ENCODE data around the gene GPR143.

Gene GPR143

GRCh38 chrX:9767375-9767774, 1.7 kb upstream of the GPR143 start:
- no peak for DNase-seq

- no peak for DNase-seq
Measured at GRCh38 chrX:9765072-9765736, 443 bp downstream of the GPR143 start.

- no peak for DNase-seq
Measured at GRCh38 chrX:9759337-9759736, 6.3 kb downstream of the GPR143 start.

GRCh38 chrX:9758021-9758638, 7.5 kb downstream of the GPR143 start:
- DNase-seq, result no peak

- no peak for DNase-seq
Measured at GRCh38 chrX:9757366-9757765, 8.3 kb downstream of the GPR143 start.

GRCh38 chrX:9749146-9749692, 16.4 kb downstream of the GPR143 start:
- no peak for DNase-seq

- DNase-seq, result no peak
Measured at GRCh38 chrX:9747644-9748043, 18.0 kb downstream of the GPR143 start.

- no peak for DNase-seq
Measured at GRCh38 chrX:9746148-9746888, 19.3 kb downstream of the GPR143 start.

GRCh38 chrX:9745417-9746115, 20.1 kb downstream of the GPR143 start:
- DNase-seq, result no peak

- no peak for DNase-seq
Measured at GRCh38 chrX:9739130-9739529, 26.5 kb downstream of the GPR143 start.

- DNase-seq, result no peak
Measured at GRCh38 chrX:9738151-9738550, 27.5 kb downstream of the GPR143 start.

- no peak for DNase-seq
Measured at GRCh38 chrX:9737363-9737762, 28.3 kb downstream of the GPR143 start.

- no peak for DNase-seq
Measured at GRCh38 chrX:9730752-9731151, 34.9 kb downstream of the GPR143 start.

GRCh38 chrX:9730078-9730477, 35.6 kb downstream of the GPR143 start:
- DNase-seq, result no peak

- DNase-seq, result no peak
Measured at GRCh38 chrX:9729171-9729885, 36.3 kb downstream of the GPR143 start.

GRCh38 chrX:9728261-9728660, 37.4 kb downstream of the GPR143 start:
- no peak for DNase-seq

GRCh38 chrX:9724711-9725110, 40.9 kb downstream of the GPR143 start:
- DNase-seq, result no peak

- DNase-seq, result no peak
Measured at GRCh38 chrX:9717376-9717775, 48.3 kb downstream of the GPR143 start.

GRCh38 chrX:9710332-9710731, 55.3 kb downstream of the GPR143 start:
- no peak for DNase-seq

- DNase-seq, result peak; percentile 61
Measured at GRCh38 chrX:9708923-9709553, 56.6 kb downstream of the GPR143 start.

- no peak for DNase-seq
Measured at GRCh38 chrX:9708086-9708485, 57.6 kb downstream of the GPR143 start.

Data from activated effector memory CD4-positive, alpha-beta T cell treated with Interleukin-2 at 50 U/mL for 16 hours (primary cell).